GM21619 (cell line): ENCODE data around the gene TMEM59.
"Not testable (repeated sequence)": the region's sequence is repeated elsewhere in the genome, so short reads cannot be mapped to it uniquely, and the experiment has no call there.

ENCODE experiments used
- ATAC-seq: cut with Tn5 transposase; IDR thresholded peaks from one replicate; pipeline ENCODE4 v1.9.1; 2021; ENCODE audit not compliant: unreplicated experiment

TMEM59 gene

GRCh38 chr1:54052934-54053744 is at the start of gene TMEM59, which contains the start of gene TCEANC2:
Gene TMEM59, minus strand, starts transcription at chr1:54053204. Its CDS starts 16 bp downstream, at chr1:54053188.
Gene TCEANC2, plus strand, starts transcription at chr1:54053608. Its CDS starts 815 bp downstream, at chr1:54054423.
- ATAC-seq, result peak; percentile 90

GRCh38 chr1:54100500-54100899 is 47.5 kb upstream of the TMEM59 start:
- ATAC-seq, result no peak

- no peak for ATAC-seq
Measured at GRCh38 chr1:54099061-54099610, 46.1 kb upstream of the TMEM59 start.

- ATAC-seq, result no peak
Measured at GRCh38 chr1:54096877-54097240, 43.9 kb upstream of the TMEM59 start.

GRCh38 chr1:54096227-54096876 is 43.3 kb upstream of the TMEM59 start:
- ATAC-seq, result no peak

- ATAC-seq, result no peak
Measured at GRCh38 chr1:54095546-54096226, 42.7 kb upstream of the TMEM59 start.

- ATAC-seq, result not testable (repeated sequence)
Measured at GRCh38 chr1:54094730-54095105, 41.7 kb upstream of the TMEM59 start.

GRCh38 chr1:54094001-54094729 is 41.2 kb upstream of the TMEM59 start:
- no peak for ATAC-seq

- ATAC-seq, result no peak
Measured at GRCh38 chr1:54091666-54092065, 38.7 kb upstream of the TMEM59 start.

- ATAC-seq, result no peak
Measured at GRCh38 chr1:54088385-54088784, 35.4 kb upstream of the TMEM59 start.

GRCh38 chr1:54086754-54087153 is 33.8 kb upstream of the TMEM59 start:
- ATAC-seq, result no peak

- no peak for ATAC-seq
Measured at GRCh38 chr1:54084794-54085193, 31.8 kb upstream of the TMEM59 start.

GRCh38 chr1:54081306-54082270 is 28.6 kb upstream of the TMEM59 start:
- no peak for ATAC-seq

- ATAC-seq, result no peak
Measured at GRCh38 chr1:54080598-54081049, 27.6 kb upstream of the TMEM59 start.

- no peak for ATAC-seq
Measured at GRCh38 chr1:54077359-54077758, 24.4 kb upstream of the TMEM59 start.

GRCh38 chr1:54070171-54070837 is 17.3 kb upstream of the TMEM59 start:
- no peak for ATAC-seq

GRCh38 chr1:54069791-54070170 is 16.8 kb upstream of the TMEM59 start:
- no peak for ATAC-seq

GRCh38 chr1:54064299-54064698 is 11.3 kb upstream of the TMEM59 start:
- ATAC-seq, result no peak

- no peak for ATAC-seq
Measured at GRCh38 chr1:54054438-54054749, 1.4 kb upstream of the TMEM59 start.
